CD1c-positive myeloid dendritic cell (primary cell): ENCODE results near the gene MARCHF9.

ENCODE experiments used
- DNase-seq: peaks from one replicate; pipeline ENCODE4 v3.0.0-alpha.2; 2016; ENCODE audit errors: extremely low spot score

Gene MARCHF9

DNA sequence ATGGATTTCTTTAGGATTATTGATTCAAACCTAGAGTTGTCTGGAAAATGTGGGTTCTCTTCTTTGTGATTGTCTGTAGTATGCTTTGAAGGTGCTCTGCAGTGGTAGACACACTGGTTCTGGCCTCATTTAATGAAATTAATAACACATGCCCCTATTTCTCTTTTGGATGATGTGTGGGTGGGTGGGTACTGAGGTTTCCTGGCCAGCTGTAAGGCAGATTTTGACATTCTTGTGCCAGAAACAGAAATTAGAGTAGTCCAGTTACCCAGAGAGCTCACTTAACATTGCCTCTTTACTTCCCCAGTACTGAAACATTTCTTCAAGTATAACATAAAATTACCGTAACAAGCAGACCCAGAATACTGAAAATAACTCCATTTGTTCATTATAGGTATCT, 42.1 kb downstream of the MARCHF9 start:
- no peak for DNase-seq

- peak; percentile 71 for DNase-seq
These were observed 43.0 kb downstream of the MARCHF9 start for GRCh38 chr12:57797933-57798332.

- DNase-seq, result no peak
These were observed 46.1 kb downstream of the MARCHF9 start for GRCh38 chr12:57800965-57801364.

DNA sequence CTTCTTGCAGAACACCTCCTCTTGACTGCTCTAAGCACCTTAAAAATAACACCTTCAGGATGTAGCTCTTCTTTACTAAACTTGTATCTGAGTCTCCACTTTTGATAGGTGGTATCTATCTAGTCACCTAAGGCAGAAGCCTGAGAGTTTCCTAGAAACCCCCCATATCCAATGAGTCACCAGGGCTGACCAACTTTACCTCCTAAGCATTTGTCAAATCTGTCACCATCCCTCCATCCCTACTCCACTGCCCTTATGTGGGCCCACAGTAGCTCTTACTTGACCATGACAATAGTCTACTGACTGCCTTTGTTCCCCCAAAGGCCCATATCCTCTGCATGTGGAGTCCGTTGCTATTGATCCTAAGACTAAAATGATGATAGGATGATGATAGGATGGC, 47.7 kb downstream of the MARCHF9 start:
- no peak for DNase-seq

GRCh38 chr12:57803319-57803893, 48.5 kb downstream of the MARCHF9 start:
- DNase-seq, result peak; percentile 33

GRCh38 chr12:57806677-57807076, 51.8 kb downstream of the MARCHF9 start:
- DNase-seq, result no peak

DNA sequence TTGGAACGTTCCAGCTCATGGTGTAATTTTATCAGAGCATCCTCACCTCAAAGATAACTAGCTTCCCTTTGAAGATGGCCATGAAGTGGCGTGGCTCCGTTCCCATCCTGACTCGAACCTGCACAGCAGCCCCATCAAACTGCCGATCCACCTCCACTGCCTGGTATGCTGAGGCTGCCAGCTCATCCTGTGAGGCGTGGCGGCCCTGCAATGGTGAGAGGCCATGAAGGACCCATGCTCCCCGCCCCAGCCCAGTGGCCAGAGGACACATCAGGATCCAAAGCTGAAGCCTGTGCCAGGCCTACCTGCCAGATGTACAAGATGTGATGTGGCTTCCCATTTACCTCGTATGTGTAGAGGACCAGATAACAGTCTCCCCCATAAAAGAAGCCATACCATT, 52.4 kb downstream of the MARCHF9 start:
- DNase-seq, result no peak

DNA sequence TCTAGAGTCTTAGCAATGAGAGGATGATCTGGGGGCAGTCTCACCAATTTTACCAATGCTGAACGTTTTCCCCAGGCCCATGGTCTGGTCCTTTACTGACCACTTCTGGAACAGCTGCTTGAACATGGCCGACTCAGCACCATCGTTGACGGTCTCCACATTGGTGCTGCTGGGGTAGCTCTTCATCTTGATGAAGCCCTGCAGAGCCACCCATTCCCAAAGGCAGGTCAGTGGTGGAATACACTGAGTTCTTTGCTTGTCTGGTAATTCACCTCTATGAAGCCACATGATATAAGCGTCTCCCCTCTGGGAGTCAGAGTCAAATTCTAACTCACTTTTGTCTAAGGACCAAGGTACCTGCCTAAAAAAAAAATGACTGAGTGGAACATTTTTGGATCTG, 53.4 kb downstream of the MARCHF9 start:
- no peak for DNase-seq

- DNase-seq, result no peak
These were observed 54.5 kb downstream of the MARCHF9 start for GRCh38 chr12:57809425-57809824.
